Ovary (tissue), 3 donors: ENCODE results near the gene INTS2.

Experiments
- CTCF ChIP-seq, 3 donors: fragments of 450-650 bp in 2 of 3; fragments of 200-600 bp in 1 of 3; IDR thresholded peaks; one replicate each; pipeline versions ENCODE4 v1.5.1 to v1.8.0; 2016 to 2022; ENCODE audit warnings: antibody characterized with exemption in 3 of 3, mild to moderate bottlenecking in 1 of 3
- POLR2A ChIP-seq: fragments of 450-650 bp; IDR thresholded peaks from one replicate; pipeline ENCODE4 v1.6.1; 2017; ENCODE audit warnings: antibody characterized with exemption, mild to moderate bottlenecking, moderate library complexity
- donor health status: DM: no; HTN: no; CAD: no.

- no peak for TF ChIP-seq CTCF (IDR thresholded peaks at IDR 0.05)
- TF ChIP-seq POLR2A: no peak
Observed at GRCh38 chr17:61825448-61826137, 102.2 kb downstream of the INTS2 start.
